Stimulated activated CD8-positive, alpha-beta memory T cell treated with anti-CD3 and anti-CD28 coated beads, Interleukin-4, amount 100 ng/mL, for 4 hours (primary cell): ENCODE results near the gene MOXD1.

Experiments used
- DNase-seq, 2 donors: peaks; one replicate each; pipeline ENCODE4 v3.0.0-alpha.2; 2020; ENCODE audit warnings: low read depth in 2 of 2, low spot score in 1 of 2

The MOXD1 gene

DNA sequence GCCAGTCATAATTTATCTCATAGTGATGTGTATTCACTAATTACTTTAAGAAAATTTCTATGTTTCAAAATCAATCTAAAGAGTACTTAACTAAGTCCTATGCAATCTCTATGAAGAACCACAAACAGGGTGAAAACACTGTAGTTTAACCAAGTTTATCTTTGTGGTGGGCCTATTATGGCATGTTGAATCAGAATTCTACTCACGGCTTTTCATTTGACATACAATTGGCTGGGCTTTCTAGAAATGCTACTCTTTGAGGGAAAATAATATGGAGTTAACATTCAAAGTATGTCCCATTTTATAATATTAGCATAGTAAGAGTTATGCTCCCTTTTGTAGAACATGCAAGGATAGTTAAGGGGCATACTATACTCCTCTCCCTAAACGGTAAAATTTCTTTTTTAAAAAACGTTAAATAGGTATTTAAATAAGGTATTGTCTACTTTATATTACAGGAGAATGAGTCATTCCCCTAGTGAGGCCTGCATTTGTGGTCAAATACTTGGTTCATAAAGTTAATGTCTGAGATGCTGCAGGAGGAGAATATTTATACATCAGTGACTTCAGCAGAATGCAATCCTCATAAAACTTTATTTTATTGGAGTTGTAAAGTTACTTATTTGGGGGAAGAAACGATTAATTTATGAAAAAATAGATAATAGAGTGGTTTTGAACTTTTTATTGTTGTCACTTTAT is 1.8 kb downstream of the MOXD1 start:
- no peak for DNase-seq

DNA sequence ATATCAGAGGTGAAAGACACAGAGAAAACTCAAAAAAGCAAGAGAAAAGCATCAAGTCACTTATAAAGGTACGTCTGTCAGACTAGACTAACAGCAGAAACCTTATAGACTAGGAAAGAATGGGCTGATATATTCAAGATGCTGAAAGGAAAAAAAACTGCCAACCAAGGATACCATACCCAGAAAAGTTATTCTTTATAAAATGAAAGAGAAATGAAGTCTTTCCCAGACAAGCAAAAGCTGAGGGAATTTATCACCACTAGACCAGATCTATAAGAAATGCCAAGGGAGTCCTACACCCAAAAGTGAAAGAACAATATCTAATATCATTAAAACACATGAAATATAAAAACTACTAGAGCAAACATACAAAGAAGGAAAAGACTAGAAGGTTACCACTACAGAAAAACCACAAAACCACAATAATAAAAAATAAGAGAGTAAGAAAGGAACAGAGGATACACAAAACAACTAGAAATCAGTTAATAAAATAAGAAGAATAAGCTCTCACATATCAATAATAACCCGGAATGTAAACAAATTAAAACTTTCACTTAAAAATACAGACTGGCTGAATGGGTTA is 6.2 kb downstream of the MOXD1 start:
- DNase-seq = no peak

GRCh38 chr6:132392792-132393191 is 8.5 kb downstream of the MOXD1 start:
- no peak for DNase-seq

DNA sequence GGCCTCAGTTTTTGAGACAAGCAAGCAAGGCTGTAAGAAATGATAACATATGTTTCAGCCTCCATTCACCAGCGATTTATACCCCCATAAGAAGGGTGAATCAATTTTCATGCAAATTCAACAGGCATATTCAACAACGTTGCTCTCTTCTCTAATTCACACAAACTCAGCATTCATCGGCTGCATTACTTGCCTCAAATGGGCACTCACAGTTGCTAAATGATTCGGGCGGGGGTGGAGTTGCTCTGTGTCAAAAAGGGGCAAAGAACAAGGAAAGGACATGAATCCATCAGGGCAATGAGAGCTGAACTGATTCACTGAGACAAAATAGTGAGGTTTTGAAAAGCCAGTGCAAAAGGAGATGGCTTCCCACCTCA is 9.0 kb downstream of the MOXD1 start:
- DNase-seq = no peak

- DNase-seq = no peak
Observed at GRCh38 chr6:132391391-132392269, 9.6 kb downstream of the MOXD1 start.

- no peak for DNase-seq
Observed at GRCh38 chr6:132390451-132390850, 10.8 kb downstream of the MOXD1 start.

DNA sequence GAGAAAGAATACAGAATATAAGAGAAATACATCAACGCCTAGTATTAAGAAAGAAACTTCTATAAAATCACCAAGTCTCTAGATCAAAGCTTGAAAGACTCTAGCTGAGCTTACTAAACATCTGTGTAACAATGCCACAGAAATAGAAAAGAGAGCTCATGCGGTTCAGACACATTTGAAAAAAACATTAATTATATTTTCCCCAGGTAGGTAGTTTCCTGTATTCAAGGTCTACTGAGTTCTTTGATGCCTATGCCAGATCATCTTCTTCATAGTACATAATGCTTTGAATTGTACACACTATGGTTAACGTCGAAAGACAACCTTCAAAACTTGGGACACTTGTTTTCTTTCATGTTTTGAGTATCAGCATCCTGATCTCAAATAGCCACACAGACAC is 11.3 kb downstream of the MOXD1 start:
- DNase-seq = no peak

GRCh38 chr6:132388291-132388690 is 13.0 kb downstream of the MOXD1 start:
- no peak for DNase-seq

GRCh38 chr6:132382630-132383175 is 18.6 kb downstream of the MOXD1 start:
- no peak for DNase-seq

DNA sequence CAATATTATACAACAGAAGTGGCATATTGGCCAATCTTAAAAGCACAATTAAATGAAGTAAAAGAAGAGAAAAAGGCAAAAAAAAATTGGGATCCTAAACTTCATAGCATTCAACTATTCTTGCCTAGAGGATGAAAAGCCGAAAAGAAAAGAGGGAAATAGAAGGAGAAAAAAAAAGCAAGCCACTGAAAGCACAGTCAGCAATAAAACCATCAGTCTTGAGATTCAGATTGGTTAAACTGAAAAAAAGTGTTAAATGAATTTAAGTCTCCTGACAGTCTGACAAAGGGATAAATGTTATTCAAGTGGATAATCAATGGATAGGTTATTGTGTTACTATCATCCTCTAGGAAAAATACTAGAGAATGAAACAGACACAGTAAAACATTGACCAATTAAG is 19.9 kb downstream of the MOXD1 start:
- no peak for DNase-seq

DNA sequence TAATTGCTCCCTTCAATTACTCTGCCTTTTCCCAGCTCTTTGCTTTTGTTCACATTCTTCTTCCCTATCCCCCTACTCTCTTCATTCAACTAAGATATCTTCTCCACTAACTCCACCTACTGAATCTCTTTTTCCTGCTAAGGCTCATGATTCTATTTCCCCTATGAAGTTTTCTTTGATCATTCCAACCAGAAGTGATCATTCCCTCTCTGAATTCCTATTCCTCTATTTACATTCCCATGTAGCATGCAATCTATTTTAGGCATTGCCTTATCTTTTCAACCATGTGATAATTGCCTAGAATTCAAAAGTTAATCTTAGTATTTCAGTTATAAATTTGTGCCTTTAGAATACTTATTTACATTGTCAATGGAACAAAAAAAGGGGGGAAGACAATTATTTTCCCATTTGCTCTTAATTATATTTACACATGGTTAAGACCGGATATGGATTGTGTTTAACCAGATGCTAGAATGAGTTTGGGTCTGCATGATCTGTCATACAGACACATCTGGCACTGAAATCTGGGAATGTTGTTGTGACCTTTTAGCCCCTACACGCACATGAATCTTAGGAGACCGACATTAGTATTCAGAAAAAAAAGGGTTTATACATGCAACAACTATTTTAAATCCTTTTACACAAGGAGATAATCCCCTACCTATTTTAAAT is 20.8 kb downstream of the MOXD1 start:
- DNase-seq = no peak

- DNase-seq = no peak
Observed at GRCh38 chr6:132369526-132369925, 31.7 kb downstream of the MOXD1 start.

GRCh38 chr6:132368916-132369481 is 32.3 kb downstream of the MOXD1 start:
- DNase-seq = no peak

DNA sequence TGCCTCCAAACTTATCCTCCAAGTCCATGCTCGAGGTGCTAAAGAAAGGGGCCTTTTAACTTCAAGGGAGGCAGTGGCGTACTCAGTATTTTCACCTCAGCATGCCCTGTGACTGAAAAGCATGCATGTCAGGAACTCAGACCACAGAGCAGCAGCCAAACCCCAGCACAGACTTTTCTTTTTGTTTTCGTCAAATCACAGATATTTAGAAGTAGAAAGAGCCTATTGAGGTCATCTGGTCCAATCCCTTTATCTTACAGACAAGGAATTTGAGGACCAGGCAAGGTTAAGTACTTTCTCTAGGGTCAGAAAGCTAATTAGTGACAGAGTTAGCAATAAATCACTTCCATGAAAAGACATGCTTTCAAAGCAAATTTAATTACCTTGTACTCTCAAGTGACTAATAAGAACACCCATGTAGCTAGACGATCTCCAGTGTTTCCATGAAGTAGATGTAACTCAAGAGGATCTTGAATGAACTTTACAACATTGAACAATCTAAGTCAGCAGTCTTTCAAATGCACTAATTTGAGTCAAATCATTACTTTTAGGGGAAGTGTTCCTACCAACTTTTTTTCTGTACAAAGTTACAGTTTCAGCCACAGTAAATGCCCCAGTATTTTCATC is 35.9 kb downstream of the MOXD1 start:
- DNase-seq = no peak

DNA sequence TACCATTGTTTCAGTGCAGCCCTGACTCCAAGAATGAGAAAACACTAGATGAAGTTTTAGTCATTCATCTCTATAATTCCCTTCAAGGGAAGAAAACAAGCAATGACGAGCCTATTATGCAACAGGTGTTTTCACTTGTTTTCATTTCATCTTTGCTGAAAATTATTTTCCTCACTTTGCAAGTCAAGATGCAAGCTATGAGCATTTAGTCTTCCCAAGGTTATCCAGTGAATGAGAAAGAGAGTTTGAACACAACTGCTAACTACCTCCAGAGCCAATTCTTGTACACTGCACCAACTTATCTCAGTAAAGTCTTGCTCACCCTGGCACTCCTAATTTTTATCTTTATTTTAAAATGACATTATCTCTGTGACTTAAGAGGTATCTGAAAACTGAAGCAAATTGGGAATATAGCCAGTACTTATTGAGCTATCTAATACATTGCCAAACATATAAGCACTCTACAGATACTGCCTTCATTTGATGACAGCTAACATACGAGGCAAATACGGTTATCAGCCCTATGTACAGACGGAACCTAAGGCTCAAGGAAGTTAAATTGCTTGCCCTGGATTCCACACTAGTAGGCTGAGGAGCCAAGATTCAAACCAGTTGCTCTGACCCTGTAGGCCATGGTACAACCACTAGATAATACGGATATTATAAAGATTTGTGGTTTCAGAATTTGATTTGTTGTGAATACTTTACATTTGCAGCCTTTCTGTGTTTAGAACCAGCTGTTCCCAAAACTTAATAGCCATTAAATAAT is 36.8 kb downstream of the MOXD1 start:
- no peak for DNase-seq

GRCh38 chr6:132362442-132363185 is 38.7 kb downstream of the MOXD1 start:
- no peak for DNase-seq

GRCh38 chr6:132361101-132361500 is 40.2 kb downstream of the MOXD1 start:
- no peak for DNase-seq

DNA sequence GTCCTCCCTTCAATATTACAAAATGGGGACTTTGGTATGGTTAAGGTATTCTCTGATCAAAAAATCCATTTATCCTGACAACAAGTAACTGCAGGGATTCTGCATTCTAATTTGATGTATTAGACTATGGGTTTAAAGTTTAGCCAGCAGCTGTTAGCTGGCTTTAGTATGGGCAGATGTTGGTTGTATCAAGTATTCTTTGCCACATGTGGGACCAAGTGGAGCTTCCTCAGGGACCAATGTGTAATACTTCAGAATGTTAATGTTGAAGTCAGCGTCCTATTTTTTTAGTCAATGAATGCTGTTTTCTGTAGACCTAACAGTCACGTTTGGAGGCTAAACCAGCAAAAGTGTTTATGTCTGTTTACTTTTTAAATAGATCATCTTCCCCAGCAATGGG is 41.4 kb downstream of the MOXD1 start:
- DNase-seq = no peak

- no peak for DNase-seq
Observed at GRCh38 chr6:132357120-132357519, 44.2 kb downstream of the MOXD1 start.
